Sigmoid colon (tissue), 3 donors: ENCODE data around the gene PRKG1.

ENCODE experiments used
- CTCF ChIP-seq, 4 experiments: fragments of 450-650 bp in 3 of 4; fragments of 200-600 bp in 1 of 4; IDR thresholded peaks; one replicate each; pipeline ENCODE4 v1.5.1; 2016 to 2019; ENCODE audit warnings: antibody characterized with exemption in 4 of 4, mild to moderate bottlenecking in 3 of 4, moderate library complexity in 2 of 4
- POLR2A ChIP-seq, 2 donors: fragments of 450-650 bp; IDR thresholded peaks; one replicate each; pipeline ENCODE4 v1.6.1; 2016; ENCODE audit warnings: antibody characterized with exemption in 2 of 2, mild to moderate bottlenecking in 2 of 2, moderate library complexity in 2 of 2

- TF ChIP-seq CTCF (IDR thresholded peaks at IDR 0.05): no peak
- TF ChIP-seq POLR2A (IDR thresholded peaks at IDR 0.05): no peak
These were observed 199.3 kb downstream of the PRKG1 start for GRCh38 chr10:51273574-51273973.
